ENCODE data around the gene SLC5A10.

The SLC5A10 gene

GRCh38 chr17:19012171-19013080, 60.5 kb downstream of the SLC5A10 start:
- no peaks in the 10 kb centered on the region for H3K36me3 ChIP-seq (ENCODE audit: control insufficient read depth, insufficient read depth, low read length)
- WGBS (ENCODE audit: insufficient coverage, insufficient read length) = no CpG with 5 or more reads among the region's 22 CpGs

GRCh38 chr17:19013226-19013625, 61.3 kb downstream of the SLC5A10 start:
- H3K27me3 ChIP-seq (ENCODE audit: control insufficient read depth, insufficient read depth, low read length) = no peaks in the 10 kb centered on the region
- WGBS (ENCODE audit: insufficient coverage, insufficient read length) = no CpG with 5 or more reads among the region's 12 CpGs
- H3K27ac ChIP-seq (ENCODE audit: low read length) = no peak overlapping the region
- peaks cover 1% of the 10 kb centered on the region; the same call in 1 of the 2 replicates for H3K4me1 ChIP-seq (ENCODE audit: control insufficient read depth, insufficient read depth, low read length)
- H3K9me3 ChIP-seq (ENCODE audit: control insufficient read depth, insufficient read depth, low read length) = no peaks in the 10 kb centered on the region
- no peak for DNase-seq (ENCODE audit: low read depth, low spot score)
- no peaks in the 10 kb centered on the region for H3K36me3 ChIP-seq (ENCODE audit: control insufficient read depth, insufficient read depth, low read length)
- H3K4me3 ChIP-seq (ENCODE audit: low read length) = no peak overlapping the region

More at GRCh38 chr17:19012171-19013080, 60.5 kb downstream of the SLC5A10 start:
- Histone ChIP-seq H3K4me3 (ENCODE audit: low read length) (no peak overlapping the region), H3K4me1 (ENCODE audit: control insufficient read depth, insufficient read depth, low read length) (peaks cover 1% of the 10 kb centered on the region; the same call in 1 of the 2 replicates), H3K27ac (ENCODE audit: low read length) (no peak overlapping the region), H3K27me3 (ENCODE audit: control insufficient read depth, insufficient read depth, low read length) (no peaks in the 10 kb centered on the region), H3K9me3 (ENCODE audit: control insufficient read depth, insufficient read depth, low read length) (no peaks in the 10 kb centered on the region)
- no peak for DNase-seq (ENCODE audit: low read depth, low spot score)

- no peaks in the 10 kb centered on the region for H3K27me3 ChIP-seq (ENCODE audit: control insufficient read depth, insufficient read depth, low read length)
- H3K4me3 ChIP-seq (ENCODE audit: low read length) = no peak overlapping the region
- no peak overlapping the region for H3K27ac ChIP-seq (ENCODE audit: low read length)
- no peak for DNase-seq (ENCODE audit: low read depth, low spot score)
- WGBS (ENCODE audit: insufficient coverage, insufficient read length) = no CpG with 5 or more reads among the region's 11 CpGs
- H3K36me3 ChIP-seq (ENCODE audit: control insufficient read depth, insufficient read depth, low read length) = no peaks in the 10 kb centered on the region
- H3K9me3 ChIP-seq (ENCODE audit: control insufficient read depth, insufficient read depth, low read length) = no peaks in the 10 kb centered on the region
- peaks cover 1% of the 10 kb centered on the region; the same call in 1 of the 2 replicates for H3K4me1 ChIP-seq (ENCODE audit: control insufficient read depth, insufficient read depth, low read length)
These were observed 62.1 kb downstream of the SLC5A10 start for GRCh38 chr17:19013806-19014627.

- no peaks in the 10 kb centered on the region for H3K36me3 ChIP-seq (ENCODE audit: control insufficient read depth, insufficient read depth, low read length)
- peaks cover 1% of the 10 kb centered on the region; the same call in 1 of the 2 replicates for H3K4me1 ChIP-seq (ENCODE audit: control insufficient read depth, insufficient read depth, low read length)
- no peak overlapping the region for H3K27ac ChIP-seq (ENCODE audit: low read length)
- WGBS (ENCODE audit: insufficient coverage, insufficient read length) = no CpG with 5 or more reads among the region's 29 CpGs
- no peaks in the 10 kb centered on the region for H3K27me3 ChIP-seq (ENCODE audit: control insufficient read depth, insufficient read depth, low read length)
- no peak overlapping the region for H3K4me3 ChIP-seq (ENCODE audit: low read length)
- DNase-seq (ENCODE audit: low read depth, low spot score) = no peak
- no peaks in the 10 kb centered on the region for H3K9me3 ChIP-seq (ENCODE audit: control insufficient read depth, insufficient read depth, low read length)
These were observed 62.8 kb downstream of the SLC5A10 start for GRCh38 chr17:19014628-19015215.

GRCh38 chr17:19015428-19015827, 63.5 kb downstream of the SLC5A10 start:
- Histone ChIP-seq H3K27me3 (ENCODE audit: control insufficient read depth, insufficient read depth, low read length) (no peaks in the 10 kb centered on the region), H3K4me1 (ENCODE audit: control insufficient read depth, insufficient read depth, low read length) (peaks cover 1% of the 10 kb centered on the region; the same call in 1 of the 2 replicates), H3K9me3 (ENCODE audit: control insufficient read depth, insufficient read depth, low read length) (no peaks in the 10 kb centered on the region), H3K36me3 (ENCODE audit: control insufficient read depth, insufficient read depth, low read length) (no peaks in the 10 kb centered on the region), H3K27ac (ENCODE audit: low read length) (no peak overlapping the region), H3K4me3 (ENCODE audit: low read length) (no peak overlapping the region)
- no CpG with 5 or more reads among the region's 7 CpGs for WGBS (ENCODE audit: insufficient coverage, insufficient read length)
- DNase-seq (ENCODE audit: low read depth, low spot score) = no peak

- WGBS (ENCODE audit: insufficient coverage, insufficient read length) = no CpG with 5 or more reads among the region's 8 CpGs
- DNase-seq (ENCODE audit: low read depth, low spot score) = no peak
- peaks cover 1% of the 10 kb centered on the region; the same call in 1 of the 2 replicates for H3K4me1 ChIP-seq (ENCODE audit: control insufficient read depth, insufficient read depth, low read length)
These were observed 64.3 kb downstream of the SLC5A10 start for GRCh38 chr17:19016297-19016696.

GRCh38 chr17:19016881-19017280, 64.9 kb downstream of the SLC5A10 start:
- no CpG with 5 or more reads among the region's 7 CpGs for WGBS (ENCODE audit: insufficient coverage, insufficient read length)
- H3K4me1 ChIP-seq (ENCODE audit: control insufficient read depth, insufficient read depth, low read length) = peaks cover 1% of the 10 kb centered on the region; the same call in 1 of the 2 replicates
- no peaks in the 10 kb centered on the region for H3K36me3 ChIP-seq (ENCODE audit: control insufficient read depth, insufficient read depth, low read length)
- no peaks in the 10 kb centered on the region for H3K9me3 ChIP-seq (ENCODE audit: control insufficient read depth, insufficient read depth, low read length)
- H3K4me3 ChIP-seq (ENCODE audit: low read length) = no peak overlapping the region
- no peak overlapping the region for H3K27ac ChIP-seq (ENCODE audit: low read length)
- DNase-seq (ENCODE audit: low read depth, low spot score) = no peak
- H3K27me3 ChIP-seq (ENCODE audit: control insufficient read depth, insufficient read depth, low read length) = no peaks in the 10 kb centered on the region

More at GRCh38 chr17:19016297-19016696, 64.3 kb downstream of the SLC5A10 start:
- H3K9me3 ChIP-seq (ENCODE audit: control insufficient read depth, insufficient read depth, low read length) = no peaks in the 10 kb centered on the region
- no peaks in the 10 kb centered on the region for H3K27me3 ChIP-seq (ENCODE audit: control insufficient read depth, insufficient read depth, low read length)
- no peak overlapping the region for H3K27ac ChIP-seq (ENCODE audit: low read length)
- no peak overlapping the region for H3K4me3 ChIP-seq (ENCODE audit: low read length)
- no peaks in the 10 kb centered on the region for H3K36me3 ChIP-seq (ENCODE audit: control insufficient read depth, insufficient read depth, low read length)

- Histone ChIP-seq H3K27me3 (ENCODE audit: control insufficient read depth, insufficient read depth, low read length) (no peaks in the 10 kb centered on the region), H3K36me3 (ENCODE audit: control insufficient read depth, insufficient read depth, low read length) (no peaks in the 10 kb centered on the region), H3K9me3 (ENCODE audit: control insufficient read depth, insufficient read depth, low read length) (no peaks in the 10 kb centered on the region), H3K27ac (ENCODE audit: low read length) (no peak overlapping the region), H3K4me3 (ENCODE audit: low read length) (no peak overlapping the region), H3K4me1 (ENCODE audit: control insufficient read depth, insufficient read depth, low read length) (peaks cover 1% of the 10 kb centered on the region; the same call in 1 of the 2 replicates)
- no peak for DNase-seq (ENCODE audit: low read depth, low spot score)
- no CpG with 5 or more reads among the region's 12 CpGs for WGBS (ENCODE audit: insufficient coverage, insufficient read length)
These were observed 65.4 kb downstream of the SLC5A10 start for GRCh38 chr17:19017401-19017800.

GRCh38 chr17:19017804-19018599, 66.0 kb downstream of the SLC5A10 start:
- Histone ChIP-seq H3K4me3 (ENCODE audit: low read length) (no peak overlapping the region), H3K36me3 (ENCODE audit: control insufficient read depth, insufficient read depth, low read length) (no peaks in the 10 kb centered on the region), H3K9me3 (ENCODE audit: control insufficient read depth, insufficient read depth, low read length) (no peaks in the 10 kb centered on the region), H3K27me3 (ENCODE audit: control insufficient read depth, insufficient read depth, low read length) (no peaks in the 10 kb centered on the region), H3K4me1 (ENCODE audit: control insufficient read depth, insufficient read depth, low read length) (peaks cover 1% of the 10 kb centered on the region; the same call in 1 of the 2 replicates), H3K27ac (ENCODE audit: low read length) (no peak overlapping the region)
- no peak for DNase-seq (ENCODE audit: low read depth, low spot score)
- WGBS (ENCODE audit: insufficient coverage, insufficient read length) = no CpG with 5 or more reads among the region's 16 CpGs

Data from iPS DF 6.9 (cell line).